Astrocyte (in vitro differentiated cells and primary cell): ENCODE measurements around the gene TGFB1. TPM values are rescaled to one million over a fixed set of nuclear protein-coding genes. Genes with fewer than 3 reads are reported as not detected.

Experiments
- DNase-seq: peaks from one replicate; pipeline ENCODE4 v3.0.0-alpha.2; 2010; ENCODE audit warnings: low read depth
- FAIRE-seq: peaks from 2 replicates; lab custom pipeline; 2011; peaks lifted over from hg19 to GRCh38; lab: Jason Lieb, UNC
- H2AFZ ChIP-seq: 2 replicates; pipeline ENCODE4 v1.6.0; 2012; ENCODE audit warnings: low read depth, low read length, inconsistent platforms
- H3K27ac ChIP-seq: 2 replicates; pipeline ENCODE4 v1.5.1; 2011; ENCODE audit warnings: low read depth, low read length, inconsistent platforms
- H3K27me3 ChIP-seq: 2 replicates; pipeline ENCODE4 v1.6.0; 2011; ENCODE audit warnings: low read length, inconsistent platforms; ENCODE audit not compliant: insufficient read depth
- H3K36me3 ChIP-seq: 2 replicates; pipeline ENCODE4 v1.5.1; 2011; ENCODE audit warnings: low read length, inconsistent platforms; ENCODE audit not compliant: insufficient read depth
- H3K4me1 ChIP-seq: 2 replicates; pipeline ENCODE4 v1.5.1; 2011; ENCODE audit warnings: low read length, inconsistent platforms; ENCODE audit not compliant: insufficient read depth
- H3K4me2 ChIP-seq: 2 replicates; pipeline ENCODE4 v1.6.0; 2012; ENCODE audit warnings: low read length, inconsistent platforms
- H3K4me3 ChIP-seq: 2 replicates; pipeline ENCODE4 v1.5.1; 2011; ENCODE audit warnings: low read depth, mild to moderate bottlenecking, low read length, inconsistent platforms; ENCODE audit not compliant: insufficient read depth
- H3K79me2 ChIP-seq: 2 replicates; pipeline ENCODE4 v1.6.0; 2012; ENCODE audit warnings: mild to moderate bottlenecking, low read length, inconsistent platforms; ENCODE audit not compliant: insufficient read depth
- H3K9ac ChIP-seq: 2 replicates; pipeline ENCODE4 v1.6.0; 2012; ENCODE audit warnings: mild to moderate bottlenecking, low read length, inconsistent platforms
- H3K9me3 ChIP-seq: 2 replicates; pipeline ENCODE4 v1.5.1; 2012; ENCODE audit warnings: low read depth, mild to moderate bottlenecking, low read length, inconsistent platforms; ENCODE audit not compliant: insufficient read depth
- H4K20me1 ChIP-seq: 2 replicates; pipeline ENCODE4 v1.6.0; 2012; ENCODE audit warnings: low read length, inconsistent platforms; ENCODE audit not compliant: insufficient read depth
- H3K27ac Mint-ChIP-seq: one replicate; pipeline ENCODE4 v1.8.0; 2021; ENCODE audit warnings: mild to moderate bottlenecking, mixed read lengths; ENCODE audit not compliant: unreplicated experiment
- H3K27me3 Mint-ChIP-seq: one replicate; pipeline ENCODE4 v1.8.0; 2021; ENCODE audit warnings: low read depth, mixed read lengths; ENCODE audit not compliant: unreplicated experiment
- H3K36me3 Mint-ChIP-seq: one replicate; pipeline ENCODE4 v1.8.0; 2021; ENCODE audit warnings: low read depth, mixed read lengths; ENCODE audit not compliant: unreplicated experiment
- H3K4me1 Mint-ChIP-seq: one replicate; pipeline ENCODE4 v1.8.0; 2021; ENCODE audit warnings: low read depth, mixed read lengths; ENCODE audit not compliant: unreplicated experiment
- H3K4me3 Mint-ChIP-seq: one replicate; pipeline ENCODE4 v1.8.0; 2021; ENCODE audit warnings: mild to moderate bottlenecking, moderate library complexity, mixed read lengths; ENCODE audit not compliant: unreplicated experiment
- H3K9me3 Mint-ChIP-seq: one replicate; pipeline ENCODE4 v1.8.0; 2021; ENCODE audit warnings: mild to moderate bottlenecking, mixed read lengths; ENCODE audit not compliant: unreplicated experiment
- EZH2 ChIP-seq: IDR thresholded peaks from 2 replicates; pipeline ENCODE4 v1.6.1; 2012; ENCODE audit warnings: mild to moderate bottlenecking, low read length, inconsistent platforms; ENCODE audit not compliant: insufficient read depth
- total RNA-seq: library from RNA; stranded (reverse); gene quantifications from 2 replicates; pipeline ENCODE4 v1.2.1, GENCODE V29; 2021
- TF ChIP-seq, protein P1 (sequence below): IDR thresholded peaks from 2 replicates; pipeline ENCODE4 v1.5.1; 2011; ENCODE audit warnings: low read depth, mild to moderate bottlenecking, inconsistent platforms, low read length, moderate library complexity; ENCODE audit not compliant: insufficient read depth

The TGFB1 gene
- total RNA-seq, 1 donor from 2014 or later: 155 TPM

DNA sequence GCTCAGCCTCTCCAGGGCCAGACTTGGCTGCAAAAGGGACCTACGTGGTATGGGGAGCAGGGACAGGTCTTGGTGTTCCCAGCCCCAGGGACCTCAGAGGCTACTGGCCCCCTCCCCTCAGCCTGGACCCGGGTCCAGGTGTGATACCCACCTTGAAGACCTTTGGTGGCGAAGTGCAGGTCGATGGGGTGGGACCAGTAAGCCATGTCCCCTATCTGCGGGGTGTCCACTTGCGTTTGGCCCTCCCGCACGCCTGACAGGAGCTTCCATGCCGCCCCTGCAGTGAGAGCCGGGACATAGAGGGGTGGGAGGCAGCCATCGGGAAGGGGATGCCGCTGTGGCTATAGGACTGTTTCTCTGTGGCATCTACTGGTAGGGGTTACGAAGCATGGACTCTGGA is 4.0 kb upstream of the TGFB1 start:
- Mint-ChIP-seq H3K36me3 (peaks cover 22% of the 10 kb centered on the region), H3K9me3 (no peaks in the 10 kb centered on the region), H3K4me1 (peaks cover 2% of the 10 kb centered on the region), H3K27me3 (no peaks in the 10 kb centered on the region), H3K4me3 (no peak overlapping the region), H3K27ac (no peak overlapping the region)
- H3K79me2 ChIP-seq: peaks cover 8% of the 10 kb centered on the region
- no peak overlapping the region for H2AFZ ChIP-seq
- H4K20me1 ChIP-seq: peaks cover 10% of the 10 kb centered on the region
- FAIRE-seq (no peak), DNase-seq (no peak)
- no peak overlapping the region for H3K4me2 ChIP-seq
- no peaks in the 10 kb centered on the region for H3K27me3 ChIP-seq
- no peaks in the 10 kb centered on the region for H3K9me3 ChIP-seq
- no peaks in the 10 kb centered on the region for H3K36me3 ChIP-seq
- H3K4me3 ChIP-seq: no peak overlapping the region
- H3K27ac ChIP-seq: no peak overlapping the region
- H3K9ac ChIP-seq: no peak overlapping the region
- TF ChIP-seq EZH2: no peak
- TF ChIP-seq, protein P1, sequence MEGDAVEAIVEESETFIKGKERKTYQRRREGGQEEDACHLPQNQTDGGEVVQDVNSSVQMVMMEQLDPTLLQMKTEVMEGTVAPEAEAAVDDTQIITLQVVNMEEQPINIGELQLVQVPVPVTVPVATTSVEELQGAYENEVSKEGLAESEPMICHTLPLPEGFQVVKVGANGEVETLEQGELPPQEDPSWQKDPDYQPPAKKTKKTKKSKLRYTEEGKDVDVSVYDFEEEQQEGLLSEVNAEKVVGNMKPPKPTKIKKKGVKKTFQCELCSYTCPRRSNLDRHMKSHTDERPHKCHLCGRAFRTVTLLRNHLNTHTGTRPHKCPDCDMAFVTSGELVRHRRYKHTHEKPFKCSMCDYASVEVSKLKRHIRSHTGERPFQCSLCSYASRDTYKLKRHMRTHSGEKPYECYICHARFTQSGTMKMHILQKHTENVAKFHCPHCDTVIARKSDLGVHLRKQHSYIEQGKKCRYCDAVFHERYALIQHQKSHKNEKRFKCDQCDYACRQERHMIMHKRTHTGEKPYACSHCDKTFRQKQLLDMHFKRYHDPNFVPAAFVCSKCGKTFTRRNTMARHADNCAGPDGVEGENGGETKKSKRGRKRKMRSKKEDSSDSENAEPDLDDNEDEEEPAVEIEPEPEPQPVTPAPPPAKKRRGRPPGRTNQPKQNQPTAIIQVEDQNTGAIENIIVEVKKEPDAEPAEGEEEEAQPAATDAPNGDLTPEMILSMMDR: no peak
- peaks cover 4% of the 10 kb centered on the region for H3K4me1 ChIP-seq

DNA sequence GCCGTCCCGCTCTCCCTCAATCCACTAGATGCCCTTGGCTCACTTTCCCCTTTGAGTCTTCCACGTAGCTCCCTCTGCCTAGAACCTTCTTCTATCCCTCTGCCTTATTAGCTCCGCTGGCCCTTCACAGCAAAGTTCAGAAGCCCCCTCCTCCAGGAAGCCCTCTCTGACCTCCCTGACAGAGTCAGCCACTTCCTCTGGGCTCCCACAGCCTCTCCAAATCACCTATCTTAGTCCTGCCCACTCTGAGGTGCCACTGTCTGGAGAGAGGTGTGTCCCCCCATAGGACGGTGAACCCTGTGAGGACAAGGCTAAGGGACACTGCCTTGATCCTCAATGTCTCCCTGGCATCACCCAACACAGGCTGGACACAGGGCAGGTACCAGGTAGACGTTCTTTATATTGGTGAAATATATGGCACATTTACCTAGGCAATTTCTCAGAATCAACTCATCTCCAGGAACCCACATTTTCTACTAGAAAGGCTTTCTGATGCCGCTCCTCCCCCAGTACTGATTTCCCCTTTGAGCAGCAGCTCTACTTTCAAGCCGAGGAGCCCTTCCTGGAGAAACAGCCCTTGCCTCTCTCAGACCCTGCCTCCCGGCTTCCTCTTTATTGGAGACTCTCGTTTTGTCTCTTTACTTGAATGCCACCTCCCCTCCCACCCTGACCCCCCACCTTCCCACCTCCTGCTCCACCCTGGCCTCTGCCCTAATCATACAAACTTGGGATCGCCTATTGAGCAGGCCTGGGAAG is 3.4 kb upstream of the TGFB1 start:
- H3K9me3 ChIP-seq: no peaks in the 10 kb centered on the region
- Mint-ChIP-seq H3K4me1 (peaks cover 2% of the 10 kb centered on the region), H3K9me3 (no peaks in the 10 kb centered on the region), H3K4me3 (no peak overlapping the region), H3K27me3 (no peaks in the 10 kb centered on the region), H3K36me3 (peaks cover 22% of the 10 kb centered on the region), H3K27ac (no peak overlapping the region)
- no peak overlapping the region for H2AFZ ChIP-seq
- DNase-seq (no peak), FAIRE-seq (no peak)
- peaks cover 13% of the 10 kb centered on the region for H3K79me2 ChIP-seq
- H4K20me1 ChIP-seq: peaks cover 16% of the 10 kb centered on the region
- H3K36me3 ChIP-seq: no peaks in the 10 kb centered on the region
- no peaks in the 10 kb centered on the region for H3K27me3 ChIP-seq
- H3K4me1 ChIP-seq: peaks cover 4% of the 10 kb centered on the region
- TF ChIP-seq EZH2: no peak
- TF ChIP-seq, protein P1: no peak
- H3K9ac ChIP-seq: no peak overlapping the region
- H3K4me2 ChIP-seq: no peak overlapping the region
- H3K27ac ChIP-seq: no peak overlapping the region
- H3K4me3 ChIP-seq: no peak overlapping the region

DNA sequence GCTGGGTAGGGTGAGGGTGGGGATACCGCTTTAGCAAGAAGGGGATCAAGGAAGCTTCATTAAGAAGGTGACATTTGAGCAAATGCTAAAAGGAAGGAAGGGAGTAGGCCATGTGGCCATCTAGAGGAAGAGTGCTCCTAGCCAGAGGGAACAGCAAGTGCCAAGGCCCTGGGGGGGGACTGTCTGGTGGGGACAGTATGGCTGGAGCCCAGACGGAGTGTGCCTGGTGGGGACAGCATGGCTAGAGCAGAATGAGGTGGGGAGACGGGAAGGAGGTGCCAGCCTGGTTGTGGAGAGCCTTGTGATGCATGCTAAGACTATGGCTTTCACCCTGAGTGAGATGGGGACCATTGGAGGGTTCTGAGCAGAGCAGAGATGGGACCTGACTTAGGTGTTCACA is 2.1 kb upstream of the TGFB1 start:
- no peak overlapping the region for H3K27ac Mint-ChIP-seq
- H3K9ac ChIP-seq: no peak overlapping the region
- no peak overlapping the region for H2AFZ ChIP-seq
- peaks cover 4% of the 10 kb centered on the region for H3K4me1 ChIP-seq
- H3K9me3 Mint-ChIP-seq: no peaks in the 10 kb centered on the region
- peaks cover 29% of the 10 kb centered on the region for H4K20me1 ChIP-seq
- H3K27me3 Mint-ChIP-seq: no peaks in the 10 kb centered on the region
- H3K4me3 ChIP-seq: no peak overlapping the region
- H3K27me3 ChIP-seq: no peaks in the 10 kb centered on the region
- H3K27ac ChIP-seq: no peak overlapping the region
- H3K79me2 ChIP-seq: peaks cover 27% of the 10 kb centered on the region
- H3K36me3 ChIP-seq: no peaks in the 10 kb centered on the region
- TF ChIP-seq EZH2: no peak
- TF ChIP-seq, protein P1: no peak
- peaks cover 2% of the 10 kb centered on the region for H3K4me1 Mint-ChIP-seq
- no peak for DNase-seq
- FAIRE-seq: no peak
- no peak overlapping the region for H3K4me3 Mint-ChIP-seq
- H3K4me2 ChIP-seq: no peak overlapping the region
- no peaks in the 10 kb centered on the region for H3K9me3 ChIP-seq
- H3K36me3 Mint-ChIP-seq: peaks cover 22% of the 10 kb centered on the region
